Amygdala (tissue), 56 donors: ENCODE results near the gene ARHGEF10L.

Source experiments
- DNase-seq, 56 donors: peaks; one replicate each; lab custom pipeline; 2025; lab: John Stamatoyannopoulos, UW

The ARHGEF10L gene

GRCh38 chr1:17690906-17691634 lies 151.6 kb downstream of the ARHGEF10L start:
- DNase-seq: no peak

DNA sequence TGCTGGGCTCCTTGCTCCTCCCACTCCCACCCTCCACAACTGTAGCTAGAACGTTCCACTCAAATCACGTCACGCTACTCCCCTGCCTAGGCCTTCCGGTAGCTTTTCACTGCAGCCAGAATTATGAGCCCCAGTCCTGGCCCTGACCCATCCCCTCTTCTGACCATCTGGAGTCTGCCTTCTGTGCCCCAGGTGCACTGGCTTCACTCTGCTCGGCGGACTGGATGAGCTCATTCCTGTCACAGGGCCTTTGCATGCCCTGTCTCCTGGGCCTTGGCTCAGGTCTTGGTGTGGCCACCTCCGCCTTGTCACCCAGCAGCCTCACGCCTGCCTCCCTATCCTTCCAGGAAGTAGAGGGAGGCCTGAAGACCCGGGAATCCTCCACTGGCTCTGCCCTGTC lies 153.1 kb downstream of the ARHGEF10L start:
- DNase-seq: no peak

DNA sequence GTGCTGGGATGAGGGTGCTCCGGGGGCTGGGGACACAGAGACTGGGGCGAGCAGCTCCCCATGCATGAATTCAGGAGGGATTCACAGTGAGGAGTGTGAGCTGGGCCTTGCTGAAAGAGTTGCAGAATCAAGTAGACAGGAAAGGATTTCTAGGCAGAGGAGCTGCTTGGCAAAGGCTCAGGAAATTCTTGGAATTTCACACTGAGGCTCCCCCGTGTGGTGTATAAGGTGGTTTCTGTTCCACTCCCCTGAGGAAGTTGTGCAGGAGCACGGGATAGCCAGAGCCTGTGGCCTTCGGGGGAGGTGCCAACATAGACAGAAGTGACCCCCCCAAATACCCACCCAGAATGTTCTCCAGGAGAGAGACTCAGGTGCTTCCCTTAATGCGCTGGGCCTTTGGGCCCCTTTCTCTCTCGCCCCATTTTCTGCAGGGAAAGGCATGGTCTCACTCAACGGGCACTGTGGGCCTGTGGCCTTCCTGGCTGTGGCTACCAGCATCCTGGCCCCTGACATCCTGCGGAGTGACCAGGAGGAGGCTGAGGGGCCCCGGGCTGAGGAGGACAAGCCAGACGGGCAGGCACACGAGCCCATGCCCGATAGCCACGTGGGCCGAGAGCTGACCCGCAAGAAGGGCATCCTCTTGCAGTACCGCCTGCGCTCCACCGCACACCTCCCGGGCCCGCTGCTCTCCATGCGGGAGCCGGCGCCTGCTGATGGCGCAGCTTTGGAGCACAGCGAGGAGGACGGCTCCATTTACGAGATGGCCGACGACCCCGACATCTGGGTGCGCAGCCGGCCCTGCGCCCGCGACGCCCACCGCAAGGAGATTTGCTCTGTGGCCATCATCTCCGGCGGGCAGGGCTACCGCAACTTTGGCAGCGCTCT lies 157.2 kb downstream of the ARHGEF10L start:
- peak in 16 of 56 donors; percentile 1 to 49 (median 18) for DNase-seq

GRCh38 chr1:17697458-17697857 lies 158.0 kb downstream of the ARHGEF10L start:
- DNase-seq: peak in 2 of 56 donors; percentile 3 to 6

DNA sequence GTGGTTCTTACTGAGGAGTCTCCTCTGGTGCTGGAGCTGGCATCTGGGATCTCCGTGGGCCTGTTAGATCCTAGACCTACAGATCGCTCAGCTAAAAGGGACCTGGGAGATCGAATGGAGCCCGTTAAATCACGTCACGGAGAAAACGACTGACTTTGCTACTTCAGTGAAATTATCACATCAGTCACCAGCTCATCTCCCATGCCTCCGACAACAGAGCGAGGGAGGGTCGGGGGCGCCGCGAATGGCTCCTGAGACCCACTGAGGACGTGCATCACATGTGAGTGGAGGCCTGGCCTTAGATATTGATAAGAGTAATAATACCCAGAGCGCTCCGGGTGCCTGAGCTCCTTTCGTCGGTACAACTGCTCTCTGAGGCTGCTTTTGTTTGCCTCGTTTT lies 160.1 kb downstream of the ARHGEF10L start:
- no peak for DNase-seq

DNA sequence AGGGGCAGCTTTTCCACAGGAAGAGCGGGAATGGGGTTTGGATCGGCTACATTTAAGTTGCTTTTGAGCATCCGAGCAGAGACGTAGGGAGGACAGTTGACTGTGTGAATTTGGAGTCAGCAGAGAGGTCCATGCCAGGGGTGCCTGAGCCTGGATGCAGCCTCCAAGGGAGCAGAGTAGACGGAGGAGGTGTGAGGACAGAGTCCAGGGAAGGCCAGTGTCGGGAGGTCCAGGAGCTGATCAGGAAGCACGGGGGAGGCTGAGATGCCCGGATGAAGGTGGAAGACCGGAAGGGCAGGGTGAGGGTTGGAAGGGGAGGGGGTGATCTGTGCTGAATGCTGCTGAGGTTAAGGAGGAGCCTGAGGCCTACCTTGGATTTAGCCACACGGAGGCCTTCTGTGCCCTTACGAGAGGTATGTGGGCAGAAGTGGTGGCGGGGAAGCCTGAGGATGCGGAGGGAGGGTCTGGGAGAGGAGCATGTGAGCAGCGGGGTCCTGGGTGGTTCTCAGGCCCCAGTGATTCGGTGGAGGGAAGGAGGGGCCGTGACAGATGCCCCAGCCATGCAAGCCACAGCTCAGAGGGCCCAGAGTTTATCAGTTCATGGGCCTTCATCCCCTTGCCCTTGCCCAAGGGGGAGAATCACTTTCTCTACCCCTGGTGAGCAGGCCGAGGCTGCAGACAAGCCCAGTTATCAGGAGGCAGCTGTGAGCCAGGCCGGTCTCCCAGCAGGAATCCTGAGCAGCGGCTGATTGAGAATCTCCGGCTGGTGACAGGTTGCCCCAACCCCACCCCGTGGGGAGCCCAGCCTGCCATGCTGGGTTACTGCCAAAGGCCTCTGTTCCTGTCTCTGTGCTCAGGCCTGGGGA lies 161.7 kb downstream of the ARHGEF10L start:
- DNase-seq: no peak

DNA sequence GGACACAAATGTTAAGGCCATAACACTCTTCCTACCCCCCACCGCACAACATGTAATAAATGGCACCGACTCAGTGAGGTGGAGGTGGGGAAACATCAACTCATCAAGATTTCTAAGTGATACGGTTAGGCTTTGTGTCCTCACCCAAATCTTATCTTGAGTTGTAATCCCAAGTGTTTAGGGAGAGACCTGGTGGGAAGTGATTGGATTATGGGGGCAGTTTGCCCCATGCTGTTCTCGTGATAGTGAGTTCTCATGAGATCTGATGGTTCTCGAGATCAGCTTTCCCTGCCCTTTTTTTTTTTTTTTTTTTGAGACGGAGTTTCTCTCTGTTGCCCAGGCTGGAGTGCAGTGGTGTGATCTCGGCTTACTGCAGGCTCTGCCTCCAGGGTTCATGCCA lies 164.7 kb downstream of the ARHGEF10L start:
- no peak for DNase-seq

GRCh38 chr1:17706445-17706844 lies 166.9 kb downstream of the ARHGEF10L start:
- DNase-seq: no peak

- DNase-seq: no peak
Observed at GRCh38 chr1:17709981-17710380, 170.5 kb downstream of the ARHGEF10L start.

- DNase-seq: no peak
Observed at GRCh38 chr1:17710889-17711576, 171.5 kb downstream of the ARHGEF10L start.

- no peak for DNase-seq
Observed at GRCh38 chr1:17711577-17711910, 172.0 kb downstream of the ARHGEF10L start.

DNA sequence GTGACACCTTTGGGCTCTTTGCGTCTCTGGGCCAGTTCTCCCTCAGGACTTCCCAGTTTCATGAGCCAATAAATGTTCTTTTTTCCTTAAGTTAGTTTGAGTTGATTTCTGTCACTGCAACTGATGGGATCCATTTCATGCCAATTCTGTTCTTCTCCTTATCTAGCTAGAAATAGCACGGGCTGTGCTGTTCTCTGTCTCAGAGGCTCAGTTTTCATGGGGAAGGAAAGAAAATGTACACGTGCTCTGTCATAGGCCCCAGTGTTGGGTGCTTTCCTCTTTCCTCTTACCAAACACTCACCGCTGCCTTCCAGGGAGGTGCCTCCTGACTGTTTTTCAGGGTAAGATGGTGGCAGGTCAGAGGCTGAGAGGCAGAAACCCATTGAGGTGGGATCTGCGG lies 172.4 kb downstream of the ARHGEF10L start:
- DNase-seq: no peak

GRCh38 chr1:17713993-17714392 lies 174.5 kb downstream of the ARHGEF10L start:
- DNase-seq: no peak

DNA sequence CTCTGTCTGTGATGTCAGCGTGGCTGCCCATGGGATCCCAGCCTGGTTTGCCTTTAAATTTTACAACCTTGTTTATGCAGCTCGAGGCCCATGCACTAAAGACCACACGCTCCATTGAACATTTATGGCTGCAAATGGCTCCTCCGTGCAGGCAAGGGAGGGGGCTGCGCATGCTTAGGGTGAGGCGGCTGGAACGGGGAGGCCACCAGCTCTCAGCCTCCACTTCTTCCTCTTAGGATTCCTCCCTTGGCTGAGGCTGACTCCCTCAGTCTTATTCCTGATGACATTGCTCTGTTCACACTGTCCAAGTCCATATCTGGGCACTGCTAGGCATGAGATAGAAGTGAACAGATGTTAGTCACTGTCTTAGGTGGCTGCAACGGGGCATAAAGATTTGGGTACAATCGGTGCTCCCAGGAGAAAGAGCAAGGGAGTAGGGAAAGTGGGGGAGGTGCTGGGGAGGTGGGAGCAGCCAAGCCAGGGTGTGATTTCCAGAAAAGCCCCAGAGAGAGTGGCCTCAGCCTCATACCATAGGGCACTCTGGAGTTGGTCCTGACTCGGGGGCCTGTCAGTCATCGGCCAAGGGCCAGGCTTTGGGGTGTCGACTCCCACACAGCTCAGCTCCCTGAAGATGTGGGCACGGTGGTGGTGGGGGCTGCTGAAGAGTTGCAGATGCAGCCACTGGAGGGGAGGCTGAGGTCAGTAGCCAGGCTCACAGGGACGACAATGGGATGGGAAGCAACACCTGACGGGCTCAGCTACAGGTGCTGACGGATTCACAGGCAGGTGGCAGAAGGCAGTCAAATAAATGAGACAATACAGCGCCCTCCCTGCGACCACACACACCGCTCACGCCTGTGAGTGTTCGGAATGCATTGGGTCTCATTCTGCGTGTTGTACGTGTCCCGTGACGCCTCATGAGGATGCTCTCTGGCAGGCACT lies 178.4 kb downstream of the ARHGEF10L start:
- no peak for DNase-seq

DNA sequence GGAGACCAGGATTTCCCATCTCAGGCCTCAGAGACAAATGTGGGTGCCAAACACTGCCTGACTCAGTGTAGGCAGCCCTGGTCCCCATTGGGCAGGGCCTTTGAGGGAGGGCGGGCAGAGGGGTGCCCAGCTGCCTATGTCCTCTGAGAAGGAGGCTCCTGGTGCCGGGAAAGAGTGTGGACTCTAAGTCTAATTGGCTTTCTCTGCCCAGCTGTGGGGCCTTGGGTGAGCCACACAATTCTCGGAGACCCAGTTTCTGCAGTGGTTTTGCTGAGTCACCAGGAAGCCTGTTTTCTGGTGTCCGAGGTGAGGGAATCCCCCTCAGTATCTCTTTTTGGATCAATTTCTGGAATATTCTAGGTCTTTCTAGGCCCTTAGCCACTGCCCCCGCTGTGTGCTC lies 180.4 kb downstream of the ARHGEF10L start:
- DNase-seq: no peak

- DNase-seq: no peak
Observed at GRCh38 chr1:17721444-17721843, 181.9 kb downstream of the ARHGEF10L start.

- no peak for DNase-seq
Observed at GRCh38 chr1:17723684-17724083, 184.2 kb downstream of the ARHGEF10L start.

GRCh38 chr1:17724150-17724549 lies 184.7 kb downstream of the ARHGEF10L start:
- DNase-seq: no peak

DNA sequence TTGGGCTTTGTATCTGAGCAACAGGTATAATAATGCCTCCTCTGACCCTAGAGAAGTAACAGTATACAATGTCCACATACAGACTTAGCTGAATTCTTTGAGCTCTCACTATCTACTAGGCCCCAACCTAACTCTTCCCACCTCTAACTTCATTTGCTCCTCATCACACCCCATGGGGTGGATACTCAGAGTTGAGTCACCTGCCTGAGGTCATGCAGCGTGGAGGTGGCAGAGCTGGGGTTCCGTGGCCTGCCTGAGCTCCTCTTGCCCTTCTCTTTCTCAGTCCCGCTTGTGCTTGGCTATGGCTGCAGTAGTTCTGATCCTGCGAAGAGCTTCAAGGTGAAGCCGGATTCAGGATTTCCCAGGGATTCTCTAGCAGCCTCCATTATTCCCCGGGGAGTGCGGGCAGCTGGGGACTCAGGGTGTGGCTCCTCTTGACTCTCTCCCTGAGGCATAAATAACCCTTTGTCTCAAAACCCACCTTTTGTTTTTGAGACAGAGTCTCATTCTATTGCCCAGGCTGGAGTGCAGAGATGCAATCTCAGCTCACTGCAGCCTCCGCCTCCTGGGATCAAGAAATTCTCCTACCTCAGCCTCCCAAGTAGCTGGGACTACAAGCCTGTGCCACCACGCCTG lies 185.7 kb downstream of the ARHGEF10L start:
- no peak for DNase-seq
